CD4-positive, alpha-beta T cell treated with Interleukin-10 for 1 hour (primary cell): ENCODE measurements around the gene ZNF236.

ENCODE experiments used
- DNase-seq: peaks from one replicate; pipeline ENCODE4 v3.0.0-alpha.2; 2020

ZNF236 gene

GRCh38 chr18:76992226-76993084 is 170.1 kb downstream of the ZNF236 start:
- no peak for DNase-seq

GRCh38 chr18:76993085-76993382 is 170.7 kb downstream of the ZNF236 start:
- no peak for DNase-seq

GRCh38 chr18:76993573-76993972 is 171.2 kb downstream of the ZNF236 start:
- DNase-seq = no peak

- no peak for DNase-seq
Observed at GRCh38 chr18:76994086-76994654, 171.8 kb downstream of the ZNF236 start.

- no peak for DNase-seq
Observed at GRCh38 chr18:76995896-76996295, 173.5 kb downstream of the ZNF236 start.

GRCh38 chr18:76996429-76996828 is 174.1 kb downstream of the ZNF236 start:
- DNase-seq = no peak

DNA sequence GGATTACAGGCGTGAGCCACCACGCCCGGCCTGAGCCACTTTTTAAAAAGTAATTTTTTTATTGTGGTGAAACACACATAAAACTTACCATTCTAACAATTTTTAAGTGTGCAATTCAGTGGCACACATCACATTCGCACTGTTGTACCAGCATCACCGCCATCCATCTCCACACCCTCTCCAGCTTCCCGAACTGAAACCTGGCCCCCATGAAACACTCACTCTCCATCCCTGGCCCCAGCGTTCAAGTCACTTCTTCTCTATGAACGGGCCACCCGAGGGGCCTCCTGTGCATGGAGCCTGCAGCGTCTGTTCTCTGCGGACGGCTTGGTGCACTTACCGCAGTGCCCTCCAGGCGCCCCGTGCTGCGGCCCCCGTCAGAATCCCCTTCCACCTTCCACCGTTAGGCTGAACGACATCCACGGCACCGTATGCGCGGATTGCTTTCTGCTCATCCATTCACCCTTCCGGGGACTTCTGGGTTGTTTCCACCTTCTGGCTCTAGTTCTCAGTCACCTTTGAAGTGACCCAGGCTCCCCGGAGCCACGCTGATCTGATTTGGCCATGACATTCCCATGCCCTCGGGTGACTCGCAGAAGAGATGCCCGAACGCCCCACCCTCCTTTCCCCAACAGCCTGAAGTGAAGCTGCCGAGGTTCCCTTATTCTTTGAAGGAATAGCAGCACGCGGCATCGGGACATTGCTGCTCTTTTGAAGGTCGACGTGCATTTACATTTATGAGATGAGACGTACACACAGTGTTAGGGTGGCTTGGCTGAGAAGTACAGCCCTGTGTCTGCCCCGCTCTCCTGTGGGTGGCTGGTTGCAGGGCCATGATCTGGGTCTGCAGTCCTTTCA is 175.8 kb downstream of the ZNF236 start:
- DNase-seq = no peak

DNA sequence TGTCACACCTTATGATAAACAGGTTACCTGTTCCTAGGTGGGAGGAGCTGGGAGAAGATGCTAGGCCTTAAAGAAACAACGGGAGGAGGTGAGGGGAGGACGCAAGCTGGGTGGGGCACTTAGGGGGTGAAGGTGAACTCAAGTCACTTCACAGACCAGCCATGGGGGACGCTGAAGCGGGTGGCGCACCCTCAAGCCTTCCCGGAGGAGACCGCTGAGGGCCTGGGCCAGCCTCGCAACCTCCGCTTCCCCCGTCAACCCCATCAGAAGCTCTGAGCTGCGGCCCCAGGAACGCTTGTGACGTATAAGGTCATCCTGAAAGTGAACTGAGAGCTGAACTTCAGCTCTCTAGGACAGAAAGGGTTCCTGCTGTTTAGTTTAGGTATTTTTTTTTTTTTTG is 176.7 kb downstream of the ZNF236 start:
- no peak for DNase-seq

- peak; percentile 62 for DNase-seq
Observed at GRCh38 chr18:77000527-77000926, 178.2 kb downstream of the ZNF236 start.

- no peak for DNase-seq
Observed at GRCh38 chr18:77001041-77001440, 178.7 kb downstream of the ZNF236 start.

- no peak for DNase-seq
Observed at GRCh38 chr18:77001979-77002378, 179.6 kb downstream of the ZNF236 start.

GRCh38 chr18:77002496-77002895 is 180.1 kb downstream of the ZNF236 start:
- DNase-seq = no peak

GRCh38 chr18:77003316-77003715 is 181.0 kb downstream of the ZNF236 start:
- no peak for DNase-seq

DNA sequence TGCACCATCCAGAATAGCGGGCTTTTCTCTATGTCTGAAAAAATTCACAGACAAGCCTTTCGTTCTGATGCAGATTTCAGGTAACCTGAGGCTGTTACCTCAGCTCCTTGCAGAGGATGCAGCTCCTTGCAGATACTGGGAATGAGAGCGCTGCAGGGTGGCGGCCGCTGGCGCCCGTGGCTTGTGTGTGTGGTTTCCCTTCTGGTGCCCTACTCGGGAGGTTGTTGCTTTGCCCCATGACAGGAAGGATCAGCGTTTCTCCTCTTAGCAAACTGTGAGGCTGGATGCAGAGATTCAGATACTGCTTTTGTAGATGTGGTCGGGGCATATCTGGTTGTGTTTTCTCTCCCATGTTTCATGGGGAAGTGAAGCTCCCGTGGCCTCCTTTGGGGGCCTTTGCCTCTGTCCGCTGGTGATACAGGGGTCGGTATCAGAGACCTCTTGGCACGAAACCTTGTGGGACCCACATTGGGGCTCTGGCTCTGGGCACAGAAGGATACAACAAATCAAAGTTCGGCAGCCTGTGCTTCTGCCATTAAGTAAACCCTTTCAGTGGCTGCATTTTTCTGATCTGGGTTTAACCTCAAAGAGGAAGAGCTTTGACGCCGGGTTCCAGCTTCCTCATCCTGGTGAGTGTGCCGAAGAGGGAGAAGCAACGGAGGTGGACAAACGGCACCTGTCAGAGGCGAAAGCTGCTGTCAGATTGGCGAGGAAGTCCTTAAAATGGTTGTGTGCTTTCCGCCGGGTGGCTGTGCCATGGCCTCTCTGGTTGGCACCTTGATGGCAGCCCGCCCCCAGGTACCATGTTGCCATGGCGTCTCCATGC is 182.4 kb downstream of the ZNF236 start:
- DNase-seq = no peak

DNA sequence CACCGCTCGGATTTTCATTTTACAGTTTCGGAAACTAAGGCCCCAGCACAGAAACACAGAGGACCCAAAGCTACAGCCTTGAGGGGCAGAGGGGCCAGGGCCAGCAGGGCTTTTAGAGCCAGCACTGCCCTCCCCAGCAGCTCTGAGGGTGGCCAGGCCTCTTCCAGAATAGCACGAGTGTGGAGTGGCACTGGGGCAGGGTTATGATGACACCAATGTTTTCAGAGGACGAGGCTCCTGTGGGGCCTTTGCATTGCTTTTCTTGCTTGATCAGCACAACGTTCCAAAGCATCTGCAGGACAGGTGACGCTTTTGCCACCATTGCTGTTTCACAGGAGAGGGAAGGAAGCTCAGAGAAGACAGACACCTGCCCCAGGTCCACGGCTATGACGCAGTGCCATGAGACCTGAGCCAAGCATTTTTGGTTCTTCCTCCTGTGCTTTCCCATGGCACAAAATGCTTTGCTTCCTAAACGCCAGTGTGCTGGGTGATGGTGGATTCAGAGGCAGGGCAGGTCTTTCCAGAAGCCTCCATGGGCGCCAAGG is 183.4 kb downstream of the ZNF236 start:
- DNase-seq = no peak

DNA sequence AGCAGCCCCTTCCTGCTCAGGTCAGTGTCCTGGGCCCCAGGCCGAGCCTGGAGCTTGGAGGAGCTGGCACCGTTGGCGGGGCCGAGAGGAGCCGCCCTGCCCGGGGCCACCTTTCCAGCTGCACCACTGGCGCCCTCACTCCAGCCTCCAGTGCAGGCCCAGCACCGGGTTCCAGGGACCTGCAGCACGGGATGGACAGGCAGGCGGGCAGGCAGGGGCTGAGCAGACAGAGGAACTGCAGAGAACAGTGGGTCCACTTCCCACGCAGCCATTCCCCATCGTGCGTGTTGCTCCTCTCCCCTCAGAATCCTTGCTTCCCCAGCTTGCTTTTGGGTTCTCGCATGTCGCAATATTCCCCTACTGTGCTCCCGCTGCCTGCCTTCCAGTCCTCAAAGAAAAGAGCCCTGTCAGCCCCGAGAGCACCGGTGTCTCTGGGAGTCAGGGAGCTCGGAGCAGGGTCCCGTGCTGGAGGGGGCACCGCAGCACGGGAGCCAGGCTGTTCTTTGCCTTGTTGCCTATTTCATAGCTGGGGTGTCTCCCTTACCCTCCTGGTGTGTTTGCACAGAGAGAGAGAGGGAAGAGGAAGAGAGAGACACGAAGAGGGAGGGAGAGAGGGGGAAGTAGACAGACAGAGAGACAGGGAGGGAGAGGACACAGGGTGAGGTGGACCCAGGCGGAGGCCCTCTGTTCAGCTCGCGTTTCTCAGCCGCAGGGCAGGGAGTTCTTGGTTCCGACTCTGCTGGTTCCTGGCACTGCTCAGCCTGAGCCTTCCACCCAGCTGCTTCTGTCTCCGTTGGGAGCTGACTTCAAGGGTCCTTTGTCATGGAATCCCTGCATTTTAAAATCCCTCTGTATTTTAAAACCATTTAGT is 184.2 kb downstream of the ZNF236 start:
- no peak for DNase-seq

DNA sequence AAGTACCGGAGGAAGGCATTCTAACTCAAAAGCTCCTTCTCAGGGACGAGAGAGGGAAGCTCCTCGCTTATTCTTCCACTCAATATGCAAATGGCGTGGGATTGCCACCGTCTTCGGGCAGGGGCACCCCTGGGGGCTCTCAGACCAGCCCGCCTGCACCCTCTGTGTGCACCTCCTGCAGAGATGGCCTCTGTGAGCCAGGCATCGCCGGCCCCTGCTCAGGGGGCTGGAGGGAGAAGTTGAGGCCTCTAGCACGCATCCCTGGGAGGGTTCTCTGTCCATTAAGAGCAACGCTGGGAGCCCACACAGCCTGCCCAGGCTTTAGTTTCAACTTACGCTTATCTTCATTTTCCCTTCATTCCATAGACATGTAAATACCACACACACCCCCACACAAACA is 184.9 kb downstream of the ZNF236 start:
- no peak for DNase-seq

DNA sequence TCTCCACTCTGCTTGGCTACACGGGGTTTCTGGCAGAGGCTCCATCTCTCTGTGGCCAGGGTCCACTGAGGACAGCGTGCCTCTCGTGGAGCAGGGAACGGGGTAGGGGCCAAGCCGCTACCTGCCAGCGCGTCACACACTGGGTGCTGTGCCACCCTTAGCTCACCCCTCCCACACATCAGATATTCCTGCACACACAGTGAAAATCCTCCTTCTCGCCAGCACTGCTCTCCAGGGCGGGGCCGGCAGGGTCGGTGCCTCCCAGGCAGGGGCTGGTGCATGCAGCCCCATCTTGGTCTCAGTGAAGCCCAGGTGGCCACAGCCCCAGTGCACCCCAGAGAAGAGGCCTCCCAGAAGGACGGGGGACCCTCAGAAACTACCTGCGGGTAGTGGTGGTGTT is 185.6 kb downstream of the ZNF236 start:
- no peak for DNase-seq

DNA sequence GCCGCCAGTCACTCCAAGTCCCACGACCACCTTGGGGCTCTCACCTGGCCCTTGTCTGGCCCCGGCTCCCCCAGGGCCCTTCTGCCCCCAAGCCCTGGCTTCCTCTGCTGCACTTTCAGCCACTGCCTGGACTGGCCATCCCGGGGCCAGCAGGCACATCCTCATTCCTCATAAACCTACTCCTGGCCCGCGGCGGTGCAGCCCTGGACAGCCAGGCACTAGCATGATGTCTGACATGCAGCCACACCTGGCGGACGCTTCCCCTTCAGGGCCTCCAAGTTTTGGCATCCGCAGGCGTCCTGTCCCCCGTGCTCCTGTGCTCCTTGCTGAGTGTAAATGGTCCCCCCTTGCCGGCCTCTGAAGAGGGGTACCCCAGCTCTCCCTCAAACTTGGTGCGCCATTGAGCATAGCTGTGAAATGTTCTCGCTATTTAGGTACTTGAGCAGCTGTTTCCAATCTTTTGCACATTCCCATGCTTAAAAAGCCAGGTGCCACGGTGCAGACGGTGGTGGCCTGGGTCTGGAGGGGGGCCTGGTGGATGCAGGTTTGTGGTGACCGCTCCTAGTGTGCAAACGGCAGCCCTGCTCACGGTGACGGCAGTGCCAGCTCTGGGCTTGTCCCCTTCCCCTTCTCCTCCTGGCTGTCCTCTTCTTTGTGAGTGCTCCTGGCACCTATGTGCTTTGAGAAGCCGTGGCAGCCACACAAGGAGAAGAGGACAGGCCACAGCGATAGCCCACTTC is 186.4 kb downstream of the ZNF236 start:
- no peak for DNase-seq

- no peak for DNase-seq
Observed at GRCh38 chr18:77009675-77010074, 187.3 kb downstream of the ZNF236 start.

DNA sequence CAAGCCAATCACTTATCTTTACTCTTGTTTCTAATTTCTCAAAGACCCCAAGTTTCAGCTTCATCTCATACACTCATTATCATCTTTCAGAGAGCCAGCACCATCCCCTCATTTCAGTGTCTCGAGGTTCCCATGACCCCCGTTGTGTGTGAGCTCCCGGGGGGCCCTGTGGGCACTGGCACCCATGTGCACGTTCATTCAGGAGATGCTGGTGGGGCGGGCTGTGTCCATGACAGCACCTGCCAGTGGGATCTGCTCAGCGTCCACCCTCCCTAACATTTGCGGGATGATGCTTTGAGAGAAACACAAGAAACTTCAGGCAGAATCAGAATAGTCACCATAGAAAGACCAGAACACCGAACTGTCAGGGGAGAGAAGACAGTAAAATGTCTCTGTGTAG is 189.8 kb downstream of the ZNF236 start:
- no peak for DNase-seq
